ENCODE measurements around the gene MARK1. TPM values are rescaled to one million over a fixed set of nuclear protein-coding genes. Genes with fewer than 3 reads are reported as not detected.

The MARK1 gene
- polyA plus RNA-seq, 1 of the 3 experiments (the other 2 are of a cell fraction), result 3.1 TPM

DNA sequence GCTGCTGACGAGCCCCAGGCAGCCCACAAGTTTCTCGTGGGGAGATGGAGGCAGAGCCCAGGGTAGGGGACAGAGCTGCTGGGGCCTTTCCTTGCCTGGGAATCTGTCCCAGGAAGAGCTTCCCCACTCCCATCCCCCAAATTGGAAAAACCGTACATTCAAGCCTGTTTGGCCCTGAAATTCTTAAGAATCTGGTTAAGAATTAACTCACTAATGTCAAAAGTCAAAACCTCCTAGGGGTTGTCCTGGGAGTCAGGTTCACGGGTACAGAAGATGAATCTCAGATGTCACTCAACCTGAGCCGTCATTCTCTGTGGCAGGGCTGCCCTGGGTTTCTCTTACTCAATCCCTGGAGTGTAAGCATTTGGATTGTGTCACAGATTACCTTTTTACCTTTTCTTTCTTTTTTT lies 170.7 kb downstream of the MARK1 start:
- Histone ChIP-seq H3F3A (replicated peaks; ENCODE audit: insufficient read depth) (no peaks in the 10 kb centered on the region), H4K20me1 (ENCODE audit: insufficient read depth) (no peaks in the 10 kb centered on the region), H3K4me3 (ENCODE audit: low read depth in 2 of 2, low read length in 1 of 2) (no peak overlapping the region), H3K9me3 (no peaks in the 10 kb centered on the region), H3K79me2 (ENCODE audit: insufficient read depth) (no peaks in the 10 kb centered on the region), H3K27ac (ENCODE audit: low read depth in 2 of 2, low read length in 1 of 2) (no peak overlapping the region), H3K4me1 (ENCODE audit: control insufficient read depth in 1 of 2, insufficient read depth in 2 of 2, low read depth in 1 of 2, low read length in 1 of 2) (no peaks in the 10 kb centered on the region), H3K4me2 (no peak overlapping the region), H2AFZ (ENCODE audit: low read depth) (no peak overlapping the region), H3K36me3 (replicated peaks in 1 of 2; ENCODE audit: control insufficient read depth in 1 of 2, insufficient read depth in 2 of 2, low read length in 1 of 2) (no peaks in the 10 kb centered on the region), H3K9ac (no peak overlapping the region), H3K27me3 (ENCODE audit: insufficient read depth) (no peaks in the 10 kb centered on the region), H3K9me2 (no peaks in the 10 kb centered on the region)
- 85% methylated on average over 5 of the region's 5 CpGs for WGBS (ENCODE audit: low lambda C conversion rate)
- ChIA-PET POLR2A (no interaction called here), CTCF (interaction anchor here (0.6 to 1.9 kb wide), 4 partner anchors 8 to 176 kb away, joined by 3 to 8 read pairs (median 3); no protein-coding TSS in a partner anchor)
- no peak for DNase-seq
- TF ChIP-seq ELF1 (IDR thresholded peaks at IDR 0.05), result no peak
- TF ChIP-seq MXI1 (IDR thresholded peaks at IDR 0.05; ENCODE audit: low read depth, low read length), result no peak
- no peak for TF ChIP-seq RCOR1 (IDR thresholded peaks at IDR 0.05; ENCODE audit: low read length)
- TF ChIP-seq TAF1 (IDR thresholded peaks at IDR 0.05; ENCODE audit: borderline replicate concordance, low read depth, low read length), result no peak
- TF ChIP-seq, protein P1, sequence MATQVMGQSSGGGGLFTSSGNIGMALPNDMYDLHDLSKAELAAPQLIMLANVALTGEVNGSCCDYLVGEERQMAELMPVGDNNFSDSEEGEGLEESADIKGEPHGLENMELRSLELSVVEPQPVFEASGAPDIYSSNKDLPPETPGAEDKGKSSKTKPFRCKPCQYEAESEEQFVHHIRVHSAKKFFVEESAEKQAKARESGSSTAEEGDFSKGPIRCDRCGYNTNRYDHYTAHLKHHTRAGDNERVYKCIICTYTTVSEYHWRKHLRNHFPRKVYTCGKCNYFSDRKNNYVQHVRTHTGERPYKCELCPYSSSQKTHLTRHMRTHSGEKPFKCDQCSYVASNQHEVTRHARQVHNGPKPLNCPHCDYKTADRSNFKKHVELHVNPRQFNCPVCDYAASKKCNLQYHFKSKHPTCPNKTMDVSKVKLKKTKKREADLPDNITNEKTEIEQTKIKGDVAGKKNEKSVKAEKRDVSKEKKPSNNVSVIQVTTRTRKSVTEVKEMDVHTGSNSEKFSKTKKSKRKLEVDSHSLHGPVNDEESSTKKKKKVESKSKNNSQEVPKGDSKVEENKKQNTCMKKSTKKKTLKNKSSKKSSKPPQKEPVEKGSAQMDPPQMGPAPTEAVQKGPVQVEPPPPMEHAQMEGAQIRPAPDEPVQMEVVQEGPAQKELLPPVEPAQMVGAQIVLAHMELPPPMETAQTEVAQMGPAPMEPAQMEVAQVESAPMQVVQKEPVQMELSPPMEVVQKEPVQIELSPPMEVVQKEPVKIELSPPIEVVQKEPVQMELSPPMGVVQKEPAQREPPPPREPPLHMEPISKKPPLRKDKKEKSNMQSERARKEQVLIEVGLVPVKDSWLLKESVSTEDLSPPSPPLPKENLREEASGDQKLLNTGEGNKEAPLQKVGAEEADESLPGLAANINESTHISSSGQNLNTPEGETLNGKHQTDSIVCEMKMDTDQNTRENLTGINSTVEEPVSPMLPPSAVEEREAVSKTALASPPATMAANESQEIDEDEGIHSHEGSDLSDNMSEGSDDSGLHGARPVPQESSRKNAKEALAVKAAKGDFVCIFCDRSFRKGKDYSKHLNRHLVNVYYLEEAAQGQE (IDR thresholded peaks at IDR 0.05; ENCODE audit: low read depth, low read length), result no peak
- no peak for TF ChIP-seq RAD21 (IDR thresholded peaks at IDR 0.05; ENCODE audit: low read length)
- no peak for TF ChIP-seq NFIC (IDR thresholded peaks at IDR 0.05; ENCODE audit: borderline replicate concordance)
- TF ChIP-seq EP300 (IDR thresholded peaks at IDR 0.05; ENCODE audit: borderline replicate concordance in 1 of 2, low read depth in 1 of 2, low read length in 1 of 2), result no peak
- no peak for TF ChIP-seq SMC3 (IDR thresholded peaks at IDR 0.05; ENCODE audit: low read depth, low read length)
- TF ChIP-seq TEAD4 (IDR thresholded peaks at IDR 0.05; ENCODE audit: borderline replicate concordance, insufficient read depth), result no peak
- no peak for TF ChIP-seq TCF12 (IDR thresholded peaks at IDR 0.05)
- no peak for TF ChIP-seq GABPA (IDR thresholded peaks at IDR 0.05; ENCODE audit: low read depth)
- no peak for TF ChIP-seq JUND (IDR thresholded peaks at IDR 0.05)
- no peak for TF ChIP-seq MEF2A (IDR thresholded peaks at IDR 0.05; ENCODE audit: borderline replicate concordance, low read depth)
- TF ChIP-seq, protein P2, sequence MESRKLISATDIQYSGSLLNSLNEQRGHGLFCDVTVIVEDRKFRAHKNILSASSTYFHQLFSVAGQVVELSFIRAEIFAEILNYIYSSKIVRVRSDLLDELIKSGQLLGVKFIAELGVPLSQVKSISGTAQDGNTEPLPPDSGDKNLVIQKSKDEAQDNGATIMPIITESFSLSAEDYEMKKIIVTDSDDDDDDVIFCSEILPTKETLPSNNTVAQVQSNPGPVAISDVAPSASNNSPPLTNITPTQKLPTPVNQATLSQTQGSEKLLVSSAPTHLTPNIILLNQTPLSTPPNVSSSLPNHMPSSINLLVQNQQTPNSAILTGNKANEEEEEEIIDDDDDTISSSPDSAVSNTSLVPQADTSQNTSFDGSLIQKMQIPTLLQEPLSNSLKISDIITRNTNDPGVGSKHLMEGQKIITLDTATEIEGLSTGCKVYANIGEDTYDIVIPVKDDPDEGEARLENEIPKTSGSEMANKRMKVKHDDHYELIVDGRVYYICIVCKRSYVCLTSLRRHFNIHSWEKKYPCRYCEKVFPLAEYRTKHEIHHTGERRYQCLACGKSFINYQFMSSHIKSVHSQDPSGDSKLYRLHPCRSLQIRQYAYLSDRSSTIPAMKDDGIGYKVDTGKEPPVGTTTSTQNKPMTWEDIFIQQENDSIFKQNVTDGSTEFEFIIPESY (IDR thresholded peaks at IDR 0.05; ENCODE audit: borderline replicate concordance, low read depth), result no peak
- TF ChIP-seq, protein P3, sequence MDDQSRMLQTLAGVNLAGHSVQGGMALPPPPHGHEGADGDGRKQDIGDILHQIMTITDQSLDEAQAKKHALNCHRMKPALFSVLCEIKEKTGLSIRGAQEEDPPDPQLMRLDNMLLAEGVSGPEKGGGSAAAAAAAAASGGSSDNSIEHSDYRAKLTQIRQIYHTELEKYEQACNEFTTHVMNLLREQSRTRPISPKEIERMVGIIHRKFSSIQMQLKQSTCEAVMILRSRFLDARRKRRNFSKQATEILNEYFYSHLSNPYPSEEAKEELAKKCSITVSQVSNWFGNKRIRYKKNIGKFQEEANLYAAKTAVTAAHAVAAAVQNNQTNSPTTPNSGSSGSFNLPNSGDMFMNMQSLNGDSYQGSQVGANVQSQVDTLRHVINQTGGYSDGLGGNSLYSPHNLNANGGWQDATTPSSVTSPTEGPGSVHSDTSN (IDR thresholded peaks at IDR 0.05), result no peak
- no peak for TF ChIP-seq FOXJ3 (CRISPR knock-in tag; IDR thresholded peaks at IDR 0.05)

All from SK-N-SH (cell line).